OCI-LY1 (cell line): ENCODE measurements around the gene ARHGAP24.

Experiments
- H2AFZ ChIP-seq: fragments of 200-600 bp; sonication (generic), shearing (Covaris generic); 2 replicates; pipeline ENCODE4 v1.6.0; 2014; ENCODE audit warnings: antibody characterized with exemption, mild to moderate bottlenecking, low read length
- H3F3A ChIP-seq: fragments of 200-600 bp; sonication (generic), shearing (Covaris generic); 2 replicates; pipeline ENCODE4 v1.6.0; 2014; ENCODE audit warnings: mild to moderate bottlenecking, antibody characterized with exemption, low read length, moderate library complexity; ENCODE audit not compliant: insufficient read depth
- H3K27ac ChIP-seq: fragments of 200-600 bp; sonication (generic); 2 replicates; pipeline ENCODE4 v1.5.1; 2014; ENCODE audit warnings: low read length, mixed run types, mild to moderate bottlenecking, low read depth; ENCODE audit not compliant: poor library complexity, severe bottlenecking
- H3K27me3 ChIP-seq: fragments of 200-600 bp; sonication (generic); 2 replicates; pipeline ENCODE4 v1.6.0; 2014; ENCODE audit warnings: antibody characterized with exemption, mild to moderate bottlenecking, low read length, moderate library complexity; ENCODE audit not compliant: insufficient read depth
- H3K36me3 ChIP-seq: fragments of 200-600 bp; sonication (generic); 2 replicates; pipeline ENCODE4 v1.6.1; 2014; ENCODE audit warnings: mild to moderate bottlenecking, antibody characterized with exemption, low read length, moderate library complexity, mixed read lengths; ENCODE audit not compliant: insufficient read depth
- H3K4me1 ChIP-seq: fragments of 200-600 bp; sonication (generic); 2 replicates; pipeline ENCODE4 v1.5.1; 2014; ENCODE audit warnings: mild to moderate bottlenecking, low read length, moderate library complexity; ENCODE audit not compliant: insufficient read depth, severe bottlenecking
- H3K4me2 ChIP-seq: fragments of 200-600 bp; sonication (generic), shearing (Covaris generic); 2 replicates; pipeline ENCODE4 v1.6.1; 2014; ENCODE audit warnings: low read length
- H3K4me3 ChIP-seq: fragments of 200-600 bp; sonication (generic); 2 replicates; pipeline ENCODE4 v1.5.1; 2014; ENCODE audit warnings: low read length, low read depth, mild to moderate bottlenecking, mixed read lengths; ENCODE audit not compliant: poor library complexity, severe bottlenecking
- H3K79me2 ChIP-seq: fragments of 200-600 bp; shearing (Covaris generic); 2 replicates; pipeline ENCODE4 v1.6.1; 2016; ENCODE audit warnings: mixed run types, low read length, mixed read lengths; ENCODE audit not compliant: insufficient read depth
- H3K9ac ChIP-seq: fragments of 200-600 bp; sonication (generic), shearing (Covaris generic); 2 replicates; pipeline ENCODE4 v1.6.1; 2014; ENCODE audit warnings: mild to moderate bottlenecking, low read length, mixed read lengths
- H3K9me2 ChIP-seq: fragments of 200-600 bp; sonication (generic), shearing (Covaris generic); 2 replicates; pipeline ENCODE4 v1.6.1; 2014; ENCODE audit warnings: low read depth, mild to moderate bottlenecking, low read length, mixed read lengths
- H3K9me3 ChIP-seq: fragments of 200-600 bp; shearing (Covaris generic); 2 replicates; pipeline ENCODE4 v1.6.1; 2014; ENCODE audit warnings: low read length, mixed read lengths
- H4K20me1 ChIP-seq: fragments of 200-600 bp; sonication (generic), shearing (Covaris generic); 2 replicates; pipeline ENCODE4 v1.6.0; 2016; ENCODE audit warnings: mild to moderate bottlenecking, low read length; ENCODE audit not compliant: insufficient read depth
- CTCF ChIP-seq: fragments of 200-600 bp; sonication (generic), shearing (Covaris generic); IDR thresholded peaks from 2 replicates; pipeline ENCODE4 v1.5.1; 2017; ENCODE audit warnings: mild to moderate bottlenecking, antibody characterized with exemption, low read length, moderate library complexity, mixed read lengths
- EZH2 ChIP-seq: fragments of 200-600 bp; sonication (generic), shearing (Covaris generic); IDR thresholded peaks from 2 replicates; pipeline ENCODE4 v1.8.0; 2017; ENCODE audit warnings: borderline replicate concordance, mixed run types, mild to moderate bottlenecking, antibody characterized with exemption, low read length, moderate library complexity, mixed read lengths

The ARHGAP24 gene

GRCh38 chr4:85603437-85604336 lies 128.7 kb downstream of the ARHGAP24 start:
- peak overlapping the region; percentile 52 for H3K4me3 ChIP-seq
- peak overlapping the region; percentile 70 for H3K9ac ChIP-seq
- peaks cover 20% of the 10 kb centered on the region; the same call in 1 of the 2 replicates for H3K36me3 ChIP-seq
- TF ChIP-seq EZH2 = no peak
- TF ChIP-seq CTCF = no peak
- H3K27ac ChIP-seq = peak overlapping the region; percentile 99
- no peaks in the 10 kb centered on the region for H3K9me2 ChIP-seq
- H4K20me1 ChIP-seq = no peaks in the 10 kb centered on the region
- H3K27me3 ChIP-seq = no peaks in the 10 kb centered on the region
- peaks cover 82% of the 10 kb centered on the region for H3K4me1 ChIP-seq
- peaks cover 12% of the 10 kb centered on the region for H3F3A ChIP-seq
- peaks cover 51% of the 10 kb centered on the region for H3K79me2 ChIP-seq
- no peak overlapping the region for H2AFZ ChIP-seq
- no peaks in the 10 kb centered on the region for H3K9me3 ChIP-seq
- peak overlapping the region; percentile 67 for H3K4me2 ChIP-seq

- Histone ChIP-seq H3K9me3 (peaks cover under 1% of the 10 kb centered on the region; the same call in 1 of the 2 replicates), H3F3A (peaks cover 12% of the 10 kb centered on the region), H3K79me2 (peaks cover 51% of the 10 kb centered on the region), H3K4me2 (peak overlapping the region; percentile 66), H3K9ac (peak overlapping the region; percentile 70), H3K9me2 (no peaks in the 10 kb centered on the region), H4K20me1 (no peaks in the 10 kb centered on the region), H3K36me3 (peaks cover 35% of the 10 kb centered on the region), H3K27ac (peak overlapping the region; percentile 99), H3K4me3 (peak overlapping the region; percentile 42), H3K4me1 (peaks cover 96% of the 10 kb centered on the region), H2AFZ (no peak overlapping the region), H3K27me3 (no peaks in the 10 kb centered on the region)
- TF ChIP-seq EZH2 = no peak
- TF ChIP-seq CTCF = no peak
Measured at GRCh38 chr4:85606505-85606904, 131.6 kb downstream of the ARHGAP24 start.

GRCh38 chr4:85607624-85608023 lies 132.7 kb downstream of the ARHGAP24 start:
- TF ChIP-seq CTCF (no peak), EZH2 (no peak)
- H3K27ac ChIP-seq = peak overlapping the region; percentile 99
- H3K36me3 ChIP-seq = peaks cover 46% of the 10 kb centered on the region
- H3F3A ChIP-seq = peaks cover 12% of the 10 kb centered on the region
- H3K9me2 ChIP-seq = no peaks in the 10 kb centered on the region
- H4K20me1 ChIP-seq = no peaks in the 10 kb centered on the region
- H3K27me3 ChIP-seq = no peaks in the 10 kb centered on the region
- peaks cover 90% of the 10 kb centered on the region for H3K4me1 ChIP-seq
- peaks cover 45% of the 10 kb centered on the region for H3K79me2 ChIP-seq
- peak overlapping the region; percentile 66 for H3K4me2 ChIP-seq
- peaks cover 3% of the 10 kb centered on the region; the same call in 1 of the 2 replicates for H3K9me3 ChIP-seq
- H2AFZ ChIP-seq = no peak overlapping the region
- H3K9ac ChIP-seq = peak overlapping the region; percentile 88
- peak overlapping the region; percentile 44 for H3K4me3 ChIP-seq
